ENCODE results near the gene CFAP45. TPM values are rescaled to one million over a fixed set of nuclear protein-coding genes. Genes with fewer than 3 reads are reported as not detected.

The CFAP45 gene
- total RNA-seq, 1 experiment from 2014 or later = 3.9 TPM

DNA sequence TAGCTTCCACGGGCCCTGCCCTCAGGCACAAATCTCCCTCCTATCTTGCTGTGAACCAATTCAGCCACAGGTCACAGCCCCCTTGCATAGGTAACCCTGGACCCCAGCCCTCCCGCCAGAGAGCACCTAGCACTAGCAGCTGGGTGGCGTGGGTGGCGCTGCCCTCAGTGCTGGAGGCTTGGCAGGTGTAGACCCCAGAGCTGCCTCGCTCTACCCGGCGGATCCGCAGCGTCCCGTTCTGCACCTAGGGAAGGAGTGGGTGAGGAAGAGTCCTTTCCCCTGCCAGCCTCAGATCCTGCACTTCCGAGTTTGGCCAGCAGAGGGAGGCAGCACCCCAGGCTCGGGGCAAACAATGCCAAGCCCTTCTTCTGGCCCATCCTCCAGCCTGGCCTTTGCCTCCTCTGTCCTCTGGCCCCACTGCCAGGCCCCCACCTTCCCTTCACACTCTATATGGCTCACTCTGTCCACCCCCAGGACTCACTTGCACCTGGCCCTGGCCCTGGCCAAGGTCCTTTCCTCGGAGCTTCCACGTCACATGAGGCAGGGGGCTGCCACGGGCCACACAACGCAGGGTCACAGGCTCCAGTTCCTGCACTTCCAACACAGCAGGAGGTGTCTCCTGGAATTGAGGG lies 36.4 kb upstream of the CFAP45 start:
- peak; percentile 64 for DNase-seq (ENCODE audit: low read depth)

DNA sequence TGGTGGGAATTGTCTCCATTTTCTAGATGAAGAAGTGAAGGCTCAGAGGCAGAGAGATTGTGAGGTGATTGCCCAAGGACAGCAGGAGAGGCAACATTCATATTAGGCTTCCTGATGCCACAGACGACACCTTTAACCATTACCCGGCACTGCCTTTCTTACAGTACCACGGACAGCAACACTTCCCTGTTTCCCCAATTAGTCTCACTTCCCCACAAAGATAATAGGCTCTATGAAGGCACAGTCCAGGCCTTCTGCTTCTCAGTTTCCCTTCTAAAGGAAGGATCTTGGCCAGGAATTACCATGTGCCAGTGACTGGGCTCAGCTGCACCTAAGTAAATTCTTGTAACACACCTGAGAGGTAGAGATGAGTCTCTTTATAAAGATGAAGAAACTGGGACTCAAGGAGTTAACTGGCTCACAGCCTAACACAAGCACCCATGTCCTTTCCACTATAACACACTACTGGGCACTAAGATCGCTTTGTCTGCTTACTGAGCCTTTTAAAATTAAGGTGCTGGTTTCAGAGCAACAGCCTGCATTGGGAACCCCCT lies 35.8 kb upstream of the CFAP45 start:
- DNase-seq (ENCODE audit: low read depth) = no peak

GRCh38 chr1:159935305-159935704 lies 35.3 kb upstream of the CFAP45 start:
- DNase-seq (ENCODE audit: low read depth) = no peak

- no peak for DNase-seq (ENCODE audit: low read depth)
Observed at GRCh38 chr1:159934136-159935039, 34.4 kb upstream of the CFAP45 start.

DNA sequence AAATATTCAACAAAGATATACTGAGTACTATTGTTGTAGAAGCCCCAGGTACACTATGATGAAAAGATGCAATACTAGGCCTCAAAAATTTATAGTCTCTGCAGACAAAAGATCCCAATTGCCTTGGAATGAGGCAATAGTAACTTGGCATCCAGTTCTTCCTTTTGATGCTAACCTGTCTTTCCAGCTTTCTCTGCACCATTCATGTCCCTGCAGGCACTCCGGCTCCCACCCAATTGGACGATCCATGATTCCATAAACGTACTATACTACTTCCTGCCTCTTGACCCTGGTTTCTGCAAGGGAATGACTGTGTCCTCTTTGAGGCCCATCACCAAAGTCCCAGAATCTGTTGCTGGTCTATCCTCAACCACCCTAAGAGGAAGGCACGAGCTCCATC lies 33.4 kb upstream of the CFAP45 start:
- DNase-seq (ENCODE audit: low read depth) = no peak

DNA sequence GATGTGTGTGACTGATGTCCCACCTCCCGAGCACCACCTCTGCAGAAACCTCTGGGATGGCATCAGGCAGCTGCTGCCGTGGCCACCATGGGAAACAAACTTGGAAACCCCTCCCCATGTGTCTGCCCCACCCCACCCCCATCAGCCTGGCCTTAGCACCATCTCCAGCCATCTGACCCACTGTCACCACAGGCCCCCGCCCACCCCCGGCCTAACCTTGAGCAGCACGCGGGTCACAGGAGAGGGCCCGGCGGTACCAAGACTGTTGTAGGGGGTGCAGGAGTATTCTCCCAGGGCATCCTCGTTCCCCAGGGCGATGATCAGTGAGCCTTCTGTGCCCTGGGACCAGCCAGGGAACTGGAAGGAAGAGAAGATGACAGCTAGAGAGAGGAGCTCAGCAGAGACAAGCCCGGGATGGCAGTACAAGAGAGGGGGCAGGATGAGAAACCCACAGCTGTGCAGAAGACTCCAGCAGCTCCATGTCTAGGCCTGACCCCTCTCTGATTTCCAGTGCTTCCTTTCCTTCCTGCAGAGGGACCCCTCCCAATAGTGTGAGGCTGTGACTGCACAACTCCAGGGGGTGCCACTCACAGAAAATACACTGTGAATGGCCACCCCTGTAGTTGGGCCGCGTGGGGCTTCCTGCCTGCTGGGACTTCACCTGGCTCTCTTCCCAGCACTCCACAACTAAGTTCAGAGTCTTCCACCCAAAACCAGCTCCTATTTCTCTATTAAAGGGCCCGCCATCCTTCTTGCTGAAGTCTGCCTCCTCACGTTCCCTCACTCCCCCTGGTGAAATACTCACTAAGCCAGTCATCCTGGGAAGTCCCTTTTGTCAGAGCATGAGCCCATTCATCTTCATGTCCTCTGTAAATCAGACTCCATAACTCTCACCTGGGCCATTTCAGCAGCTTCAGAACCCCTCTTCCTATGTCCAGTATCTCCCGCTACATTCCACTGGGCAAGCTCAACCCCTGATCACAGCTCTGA lies 32.6 kb upstream of the CFAP45 start:
- DNase-seq (ENCODE audit: low read depth) = no peak

GRCh38 chr1:159931795-159932173 lies 31.8 kb upstream of the CFAP45 start:
- DNase-seq (ENCODE audit: low read depth) = no peak

DNA sequence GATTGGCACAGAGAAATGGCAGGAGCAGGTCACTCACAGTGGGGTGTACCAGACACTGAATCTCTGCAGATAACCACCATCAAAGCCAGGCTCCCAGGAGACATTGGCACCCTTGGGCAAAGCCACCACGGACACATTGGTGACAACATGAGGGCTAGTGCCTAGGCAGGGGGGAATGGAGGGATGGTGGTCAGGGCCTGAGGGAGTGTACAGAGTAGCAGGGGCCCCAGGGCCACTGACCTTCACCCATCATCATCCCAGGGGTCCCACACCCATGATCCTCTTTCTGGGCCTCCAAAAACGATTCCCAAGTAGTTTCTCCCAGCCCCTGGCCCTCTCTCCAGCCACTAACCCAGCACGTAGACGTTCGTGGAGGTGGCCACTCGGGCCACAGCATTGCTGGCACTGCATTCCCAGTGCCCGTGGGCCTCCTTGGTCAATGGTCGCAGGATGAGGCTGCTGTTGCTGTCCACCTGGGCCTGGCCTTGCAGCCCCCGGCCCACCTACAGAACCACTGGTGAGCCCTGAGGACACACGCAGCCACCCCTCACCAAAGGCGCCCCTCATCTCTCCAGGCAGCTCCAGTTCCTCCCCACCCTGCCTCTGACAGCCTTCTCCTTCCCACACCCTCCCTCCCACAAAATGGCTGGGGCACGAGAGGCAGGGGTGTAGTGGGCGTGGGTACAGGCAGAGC lies 31.3 kb upstream of the CFAP45 start:
- no peak for DNase-seq (ENCODE audit: low read depth)

DNA sequence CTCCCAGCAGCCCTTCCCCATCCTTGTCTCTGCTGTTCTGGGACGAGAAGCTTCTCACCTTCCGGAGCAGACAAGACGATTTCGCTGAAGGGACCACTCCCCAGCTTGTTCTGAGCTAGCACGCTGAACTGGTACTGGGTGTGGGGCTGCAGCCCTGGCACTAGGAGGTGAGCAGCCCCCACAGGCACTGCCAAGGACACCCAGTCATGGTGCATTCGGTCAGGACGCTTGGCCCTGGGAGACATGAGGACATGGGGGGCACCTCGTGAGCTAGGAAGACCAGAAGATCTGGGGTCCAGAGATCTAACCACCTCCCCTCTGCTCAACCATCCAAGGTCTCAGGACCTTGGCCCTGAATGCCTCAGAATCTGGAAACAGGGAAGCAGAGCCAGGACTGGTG lies 30.7 kb upstream of the CFAP45 start:
- DNase-seq (ENCODE audit: low read depth) = no peak

DNA sequence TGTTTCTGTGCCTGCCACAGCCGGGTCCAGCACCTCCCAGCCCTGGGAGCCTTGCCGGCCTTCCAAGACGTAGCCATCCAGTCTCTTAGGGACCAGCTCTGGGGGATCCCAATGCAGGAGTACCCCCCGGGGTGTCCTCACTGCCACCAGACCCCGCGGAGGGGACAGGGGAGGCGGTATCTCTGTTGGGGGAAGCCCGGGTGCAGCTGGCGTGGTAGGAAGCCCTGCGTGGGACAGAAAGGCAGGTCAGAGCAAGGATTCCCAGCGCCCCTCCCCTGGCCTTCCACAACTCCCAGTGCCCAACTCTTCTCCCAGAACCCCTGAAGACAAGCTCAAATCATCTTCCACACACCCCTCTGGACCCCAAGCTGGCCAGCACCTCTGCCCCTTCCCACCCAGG lies 30.3 kb upstream of the CFAP45 start:
- no peak for DNase-seq (ENCODE audit: low read depth)

DNA sequence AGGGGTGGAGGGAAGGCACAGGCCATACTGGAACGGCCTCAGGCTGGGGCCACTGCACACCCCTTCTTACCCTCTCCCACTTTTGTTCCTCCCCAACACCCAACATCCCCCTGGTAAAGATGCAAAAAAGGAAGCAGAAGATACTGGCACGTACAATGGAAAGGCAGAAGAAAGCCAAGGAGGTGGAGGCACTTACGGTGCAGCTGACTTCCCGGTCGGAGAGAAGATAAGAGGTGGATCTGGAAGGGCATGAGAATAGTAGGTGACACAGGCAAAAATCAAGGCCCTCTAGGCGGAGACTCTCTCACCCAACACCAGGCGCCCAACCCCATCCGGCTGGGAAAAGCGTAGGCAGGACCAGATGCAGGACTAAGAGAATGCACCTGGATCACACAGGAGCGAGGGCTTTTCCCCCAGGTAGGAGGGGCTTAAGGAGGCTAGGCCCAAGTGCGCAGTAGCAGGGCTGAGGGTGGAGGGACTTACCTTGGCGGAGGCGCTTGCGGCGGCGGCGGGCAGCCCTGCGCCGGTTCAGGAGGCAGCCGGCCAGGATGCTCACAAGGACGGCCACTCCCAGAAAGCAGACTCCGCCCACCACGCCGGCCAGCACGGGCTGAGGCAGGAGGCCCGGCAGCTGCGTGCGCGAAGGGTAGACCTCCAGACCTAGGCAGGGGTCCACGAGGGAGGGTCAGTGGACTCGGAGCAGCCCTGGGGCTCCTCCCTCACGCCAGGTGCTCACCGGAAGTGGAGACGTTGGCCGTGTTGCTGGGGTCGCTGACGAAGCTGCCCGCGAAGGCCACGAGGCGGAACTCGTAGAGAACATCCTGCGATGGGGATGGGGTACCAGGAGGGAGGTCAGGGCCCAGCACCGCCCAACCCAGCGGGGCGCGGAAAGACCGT lies 29.4 kb upstream of the CFAP45 start:
- no peak for DNase-seq (ENCODE audit: low read depth)

DNA sequence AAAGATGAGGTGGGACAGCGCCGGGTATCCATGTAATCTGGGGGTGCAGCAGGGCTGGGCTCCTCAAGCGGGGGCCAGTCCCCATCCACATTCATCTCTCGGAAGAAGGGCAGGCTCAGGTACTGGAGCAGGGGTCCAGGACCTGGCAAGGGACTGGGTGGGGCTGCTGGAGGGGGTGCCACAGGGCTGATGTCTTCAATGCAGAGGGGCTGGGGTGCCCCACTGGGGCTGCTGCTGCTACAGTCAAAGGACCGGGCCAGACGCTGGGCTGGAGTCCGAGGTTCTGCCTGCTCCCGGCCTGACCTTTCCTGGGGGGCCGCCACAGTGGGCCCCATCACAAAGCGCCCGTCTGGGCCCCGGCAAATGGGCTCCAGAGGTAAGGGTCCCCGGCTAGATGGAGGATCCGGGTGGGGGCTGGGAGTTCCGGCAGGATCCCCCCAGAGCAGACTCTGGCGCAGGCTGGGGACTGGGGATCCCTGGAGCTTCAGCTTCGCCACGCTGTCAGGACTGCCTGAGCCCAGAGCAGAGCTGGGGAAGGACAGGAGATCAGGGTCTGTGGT lies 28.6 kb upstream of the CFAP45 start:
- no peak for DNase-seq (ENCODE audit: low read depth)

- DNase-seq (ENCODE audit: low read depth) = no peak
Observed at GRCh38 chr1:159927849-159928431, 28.0 kb upstream of the CFAP45 start.

- no peak for DNase-seq (ENCODE audit: low read depth)
Observed at GRCh38 chr1:159927211-159927848, 27.4 kb upstream of the CFAP45 start.

- DNase-seq (ENCODE audit: low read depth) = no peak
Observed at GRCh38 chr1:159925719-159926078, 25.7 kb upstream of the CFAP45 start.

DNA sequence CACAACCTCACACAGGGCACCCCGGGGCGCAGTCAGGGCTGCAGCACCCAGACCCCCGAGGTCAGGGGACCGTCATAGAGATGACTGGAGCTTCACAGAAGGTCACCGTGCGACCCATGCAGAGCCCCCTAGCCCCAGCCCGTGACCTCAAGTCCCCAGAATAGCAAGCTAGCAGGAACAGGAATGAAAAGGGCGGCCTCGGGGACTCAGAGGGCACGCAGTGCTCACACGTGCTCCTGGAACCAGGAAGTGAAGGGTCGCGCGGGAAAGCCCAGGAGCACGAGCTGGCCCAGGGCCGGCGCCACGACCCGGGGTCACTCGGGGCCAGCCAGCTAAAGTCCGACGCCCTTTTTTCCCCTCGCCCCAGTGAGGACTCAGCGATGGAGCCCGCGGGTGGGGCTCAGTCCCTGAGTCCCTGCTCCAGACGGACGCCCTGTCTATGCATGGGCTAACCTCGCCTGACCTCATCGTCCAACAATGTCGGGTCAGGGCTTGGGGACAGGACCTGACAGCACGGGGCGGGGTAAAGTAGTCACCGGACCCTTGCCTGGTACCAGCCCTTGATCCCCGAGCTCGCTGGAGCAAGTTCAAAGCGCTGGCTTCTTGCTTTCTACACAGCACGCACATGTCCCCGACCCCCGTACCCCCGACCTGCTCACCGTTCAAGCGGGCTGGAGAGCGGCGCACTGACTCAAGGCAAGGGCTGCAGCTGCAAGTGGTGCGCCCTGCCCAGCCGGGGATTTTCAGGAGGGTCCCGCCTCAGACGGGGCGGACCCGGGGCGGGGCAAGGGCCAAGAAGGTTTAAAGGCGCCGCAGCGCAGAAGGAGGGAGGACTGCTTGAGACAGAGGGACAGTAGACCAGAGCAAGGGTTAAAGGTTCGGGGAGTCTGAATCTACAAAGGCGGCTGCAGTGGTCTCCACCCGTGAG lies 25.1 kb upstream of the CFAP45 start, which contains the start of gene TAGLN2:
TAGLN2 (minus strand) TSS at position 717 of the 928 bp plus-strand sequence. CDS start 4,998 bp downstream, outside the sequence.
- peak; percentile 92 for DNase-seq (ENCODE audit: low read depth)

All from HT1080 (cell line).